NCI-H69 (cell line): Measurements from ENCODE around the gene ARFGAP1.

Source experiments
- DNase-seq: peaks from one replicate; lab custom pipeline; 2025; lab: John Stamatoyannopoulos, UW

Gene ARFGAP1

DNA sequence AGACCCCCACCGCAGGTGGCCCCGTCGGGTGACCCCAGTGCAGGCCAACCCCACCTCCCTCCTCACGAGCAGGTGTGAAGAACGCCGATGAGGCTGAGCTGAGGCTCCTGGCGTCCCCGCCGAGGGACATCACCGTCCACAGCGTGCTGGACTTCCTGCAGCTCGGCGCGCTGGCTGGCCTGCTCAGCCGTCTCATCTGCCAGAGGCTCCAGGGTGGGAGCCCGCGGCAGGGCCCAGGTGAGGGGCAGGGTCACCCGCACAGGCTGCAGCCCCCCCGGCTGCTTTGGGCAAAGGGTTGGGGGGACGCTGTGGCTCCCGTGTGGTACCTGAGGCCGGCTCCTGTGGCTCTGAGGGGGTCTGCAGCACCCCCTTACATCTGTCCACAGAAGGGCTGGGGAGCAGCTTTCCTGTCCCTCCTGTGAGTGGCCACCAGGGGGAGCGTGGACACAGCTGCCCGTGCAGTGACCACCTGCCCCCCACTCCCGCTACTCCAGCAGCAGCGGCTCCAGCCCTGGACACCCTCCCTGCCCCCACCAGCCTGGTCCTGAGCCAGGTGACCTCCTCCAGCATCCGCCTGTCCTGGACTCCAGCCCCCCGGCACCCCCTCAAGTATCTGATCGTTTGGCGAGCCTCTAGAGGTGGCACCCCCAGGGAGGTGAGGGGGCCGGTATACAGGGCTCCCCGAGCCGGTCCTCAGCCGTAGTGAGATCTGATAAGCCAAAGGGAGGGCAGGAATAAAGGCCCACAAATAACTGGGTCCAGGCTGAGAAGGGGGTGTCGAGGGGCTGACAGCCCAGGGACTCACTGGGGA, 36.9 kb downstream of the ARFGAP1 start:
- DNase-seq: peak; percentile 34

DNA sequence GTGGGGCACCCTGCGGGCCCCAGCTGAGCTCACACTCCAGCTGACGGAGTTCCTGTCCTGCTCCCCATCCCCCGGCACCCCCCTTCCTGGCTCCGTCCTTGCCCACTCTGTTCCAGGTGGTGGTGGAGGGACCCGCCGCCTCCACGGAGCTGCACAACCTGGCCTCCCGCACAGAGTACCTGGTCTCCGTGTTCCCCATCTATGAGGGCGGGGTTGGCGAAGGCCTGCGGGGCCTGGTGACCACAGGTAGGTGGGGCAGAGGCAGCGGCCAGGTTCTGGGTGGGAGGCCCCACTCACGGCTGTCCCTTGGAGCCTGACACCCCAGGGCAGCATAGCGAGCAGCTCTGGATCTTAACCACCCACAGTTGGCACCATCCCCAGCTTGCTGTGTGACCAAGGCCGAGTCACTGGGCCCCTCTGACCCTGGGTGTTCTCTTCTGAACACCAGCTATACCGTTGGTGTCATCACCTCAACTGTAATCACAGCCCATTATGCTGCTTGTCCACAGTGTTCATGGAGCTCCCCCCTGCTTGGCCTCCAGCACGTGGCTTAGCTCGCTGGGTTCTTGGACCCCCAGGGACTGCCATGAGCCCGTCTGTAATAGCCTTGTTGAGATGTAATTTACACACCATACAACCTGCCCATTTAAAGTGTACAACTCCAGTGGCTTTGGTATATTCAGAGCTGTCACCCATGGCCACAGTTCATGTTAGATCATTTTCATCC, 37.8 kb downstream of the ARFGAP1 start:
- DNase-seq: no peak

DNA sequence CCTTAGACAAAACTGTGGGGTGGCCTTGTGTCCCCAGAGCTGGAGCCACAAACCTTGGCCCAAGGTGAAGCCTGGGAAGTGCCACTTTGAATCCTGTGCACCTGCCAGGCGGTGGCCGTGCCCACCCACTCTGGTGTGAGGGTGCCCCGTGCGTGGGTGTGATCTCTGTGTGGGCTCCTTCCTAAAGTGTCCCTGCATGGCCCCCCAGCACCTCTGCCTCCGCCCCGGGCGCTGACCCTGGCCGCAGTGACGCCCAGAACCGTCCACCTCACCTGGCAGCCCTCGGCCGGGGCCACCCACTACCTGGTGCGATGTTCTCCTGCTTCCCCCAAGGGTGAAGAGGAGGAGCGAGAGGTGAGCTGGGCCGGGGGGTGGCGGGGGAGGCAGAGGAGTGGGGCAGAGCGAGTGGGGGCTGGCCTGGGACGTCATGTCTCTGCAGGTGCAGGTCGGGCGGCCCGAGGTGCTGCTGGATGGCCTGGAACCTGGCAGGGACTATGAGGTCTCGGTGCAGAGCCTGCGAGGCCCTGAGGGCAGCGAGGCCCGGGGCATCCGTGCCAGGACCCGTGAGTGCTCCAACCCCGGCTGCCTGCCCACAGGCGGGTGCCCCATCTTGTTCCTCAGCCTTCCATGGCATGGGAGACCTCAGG, 38.7 kb downstream of the ARFGAP1 start:
- DNase-seq: no peak

DNA sequence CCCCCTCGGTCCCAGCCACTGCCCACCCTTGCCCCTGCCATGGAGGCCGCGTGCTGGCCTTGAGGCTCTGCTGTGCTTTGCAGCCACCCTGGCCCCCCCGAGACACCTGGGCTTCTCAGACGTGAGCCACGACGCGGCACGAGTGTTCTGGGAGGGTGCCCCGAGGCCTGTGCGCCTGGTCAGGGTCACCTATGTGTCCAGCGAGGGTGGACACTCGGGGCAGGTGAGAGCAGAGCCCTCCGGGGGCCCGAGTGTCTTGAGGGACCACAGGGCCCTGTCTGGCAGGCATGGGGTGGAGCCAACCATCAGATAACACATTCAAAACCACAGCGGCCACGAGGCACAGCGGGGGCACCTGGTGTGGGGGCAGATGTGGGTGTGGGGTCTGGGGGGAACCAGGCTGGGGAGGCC, 39.2 kb downstream of the ARFGAP1 start:
- DNase-seq: no peak

DNA sequence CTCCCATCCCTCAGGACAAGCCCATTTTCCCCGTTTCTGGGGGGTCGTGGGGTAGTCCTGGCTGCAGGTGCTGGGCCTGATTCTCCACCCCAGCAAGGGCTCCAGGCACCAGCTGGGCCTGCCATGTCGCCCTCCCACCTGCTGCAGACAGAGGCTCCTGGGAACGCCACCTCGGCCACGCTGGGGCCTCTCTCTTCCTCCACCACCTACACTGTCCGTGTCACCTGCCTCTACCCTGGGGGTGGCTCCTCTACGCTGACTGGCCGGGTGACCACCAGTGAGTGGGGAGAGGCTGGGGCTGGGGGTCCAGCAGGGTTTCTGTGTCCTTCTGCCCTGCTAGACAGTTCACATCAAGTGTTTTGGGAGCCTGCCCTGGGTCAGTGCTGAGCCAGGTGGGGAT, 39.7 kb downstream of the ARFGAP1 start:
- no peak for DNase-seq

DNA sequence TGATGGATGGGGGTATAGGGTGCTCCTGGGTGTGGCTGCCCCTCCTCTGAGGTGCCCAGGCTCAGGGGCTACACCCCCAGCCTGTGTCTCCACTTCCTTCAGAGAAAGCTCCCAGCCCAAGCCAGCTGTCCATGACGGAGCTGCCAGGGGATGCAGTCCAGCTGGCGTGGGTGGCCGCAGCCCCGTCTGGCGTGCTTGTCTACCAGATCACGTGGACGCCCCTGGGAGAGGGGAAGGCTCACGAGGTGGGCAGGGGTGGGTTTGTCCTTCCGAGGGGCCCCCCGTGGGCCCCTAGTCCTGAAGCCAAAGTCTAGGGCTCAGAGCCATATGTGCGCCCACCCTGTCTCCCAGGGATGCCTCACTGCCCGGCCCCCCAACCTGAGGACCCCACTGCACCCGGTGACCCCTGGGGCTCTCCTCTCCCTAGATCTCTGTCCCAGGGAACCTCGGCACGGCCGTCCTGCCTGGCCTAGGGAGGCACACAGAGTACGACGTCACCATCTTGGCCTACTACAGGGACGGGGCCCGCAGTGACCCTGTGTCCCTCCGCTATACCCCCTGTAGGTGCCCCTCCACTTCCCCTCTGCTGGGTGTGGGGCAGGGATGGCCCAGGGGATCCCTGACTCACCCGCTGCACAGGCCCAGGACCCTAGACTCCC, 40.2 kb downstream of the ARFGAP1 start:
- no peak for DNase-seq

DNA sequence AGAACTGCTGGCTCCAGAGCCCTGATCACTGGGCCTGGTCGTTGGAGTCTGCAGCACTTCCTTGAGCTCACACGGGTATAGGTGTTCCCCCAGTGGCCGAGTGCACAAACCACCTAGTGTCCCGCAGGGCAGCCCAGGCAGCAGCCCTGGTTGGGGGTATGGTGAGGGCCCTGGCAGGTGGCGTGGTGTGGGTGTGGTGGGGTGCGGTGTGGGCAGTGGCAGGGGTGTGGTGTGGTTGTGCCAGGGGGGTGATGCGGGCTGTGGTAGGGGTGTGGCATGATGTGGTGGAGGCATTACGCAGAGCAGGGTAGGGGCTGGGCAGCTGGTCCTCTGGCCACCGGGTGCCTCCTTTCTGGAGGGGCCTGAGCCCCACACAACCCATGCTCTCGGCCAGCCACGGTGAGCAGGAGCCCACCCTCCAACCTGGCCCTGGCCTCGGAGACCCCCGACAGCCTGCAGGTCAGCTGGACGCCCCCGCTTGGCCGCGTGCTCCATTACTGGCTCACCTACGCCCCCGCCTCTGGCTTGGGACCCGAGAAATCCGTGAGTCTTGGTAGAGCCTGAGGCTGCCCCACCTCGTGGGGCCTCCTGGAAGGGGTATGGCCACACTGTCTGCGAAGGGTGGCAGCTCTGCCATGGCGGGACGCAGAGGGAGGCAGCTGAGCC, 40.9 kb downstream of the ARFGAP1 start:
- DNase-seq: no peak

DNA sequence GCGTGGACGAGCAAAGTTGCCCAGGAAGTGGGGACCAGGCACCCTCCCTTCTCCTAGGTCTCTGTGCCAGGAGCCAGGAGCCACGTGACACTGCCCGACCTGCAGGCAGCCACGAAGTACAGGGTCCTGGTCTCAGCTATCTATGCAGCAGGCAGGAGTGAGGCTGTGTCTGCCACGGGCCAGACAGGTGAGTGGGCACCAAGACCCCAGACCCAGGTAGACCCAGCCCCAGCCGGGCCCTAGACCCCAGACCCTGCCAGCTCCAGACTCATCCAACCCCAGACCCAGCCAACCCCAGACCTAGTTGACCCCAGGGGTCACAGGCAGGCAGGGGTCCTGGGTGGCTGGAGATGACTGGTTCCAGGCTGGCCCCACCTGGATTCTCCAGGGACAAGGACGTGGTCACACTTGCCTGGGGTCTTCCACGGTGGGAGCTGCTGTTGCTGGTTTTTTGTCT, 41.4 kb downstream of the ARFGAP1 start:
- no peak for DNase-seq

DNA sequence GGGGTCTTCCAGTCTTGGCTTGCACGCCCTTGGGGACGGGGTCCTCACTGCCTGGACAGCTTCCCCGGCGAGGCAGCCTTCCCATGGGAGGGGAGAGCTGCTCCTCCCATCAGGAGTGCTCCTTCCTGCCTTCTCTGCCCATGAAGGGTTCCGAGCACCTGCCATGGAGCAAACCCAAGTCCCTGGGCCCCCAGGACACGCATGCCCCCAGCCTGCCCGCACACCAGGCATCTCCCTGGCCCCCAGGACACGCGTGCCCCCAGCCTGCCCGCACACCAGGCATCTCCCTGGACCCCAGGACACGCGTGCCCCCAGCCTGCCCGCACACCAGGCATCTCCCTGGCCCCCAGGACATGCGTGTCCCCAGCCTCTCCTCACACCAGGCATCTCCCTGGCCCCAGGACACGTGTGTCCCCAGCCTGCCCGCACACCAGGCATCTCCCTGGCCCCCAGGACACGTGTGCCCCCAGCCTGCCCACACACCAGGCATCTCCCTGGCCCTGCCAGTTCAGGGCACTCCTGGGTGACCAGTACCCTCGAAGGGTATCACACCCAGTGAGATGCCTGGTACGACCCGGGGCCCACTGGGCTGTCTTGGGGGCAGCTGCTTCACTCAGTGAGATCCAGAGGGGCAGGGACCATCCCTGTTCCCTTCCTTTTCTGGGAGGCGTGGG, 42.1 kb downstream of the ARFGAP1 start:
- no peak for DNase-seq

DNA sequence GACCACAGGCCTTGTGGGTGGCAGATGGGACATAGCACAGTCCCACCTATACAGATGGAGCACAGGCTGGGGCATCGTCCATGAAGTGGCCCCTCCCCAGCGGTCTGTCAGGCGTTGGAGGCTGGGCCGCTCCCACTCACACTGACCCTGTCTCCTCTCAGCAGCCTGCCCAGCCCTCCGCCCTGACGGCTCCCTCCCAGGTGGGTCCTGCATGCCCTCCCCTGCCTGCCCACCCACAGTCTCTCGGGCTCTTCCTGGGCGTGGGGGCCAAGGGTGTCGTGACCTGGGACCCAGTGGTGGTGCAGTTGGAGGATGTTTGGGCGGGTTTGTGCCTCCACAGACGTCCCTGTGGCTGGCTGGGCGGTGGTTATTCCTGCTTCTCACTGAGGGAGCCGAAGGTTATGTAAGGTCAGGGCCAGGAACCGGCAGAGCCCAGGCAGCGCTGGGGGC, 42.7 kb downstream of the ARFGAP1 start:
- DNase-seq: no peak

DNA sequence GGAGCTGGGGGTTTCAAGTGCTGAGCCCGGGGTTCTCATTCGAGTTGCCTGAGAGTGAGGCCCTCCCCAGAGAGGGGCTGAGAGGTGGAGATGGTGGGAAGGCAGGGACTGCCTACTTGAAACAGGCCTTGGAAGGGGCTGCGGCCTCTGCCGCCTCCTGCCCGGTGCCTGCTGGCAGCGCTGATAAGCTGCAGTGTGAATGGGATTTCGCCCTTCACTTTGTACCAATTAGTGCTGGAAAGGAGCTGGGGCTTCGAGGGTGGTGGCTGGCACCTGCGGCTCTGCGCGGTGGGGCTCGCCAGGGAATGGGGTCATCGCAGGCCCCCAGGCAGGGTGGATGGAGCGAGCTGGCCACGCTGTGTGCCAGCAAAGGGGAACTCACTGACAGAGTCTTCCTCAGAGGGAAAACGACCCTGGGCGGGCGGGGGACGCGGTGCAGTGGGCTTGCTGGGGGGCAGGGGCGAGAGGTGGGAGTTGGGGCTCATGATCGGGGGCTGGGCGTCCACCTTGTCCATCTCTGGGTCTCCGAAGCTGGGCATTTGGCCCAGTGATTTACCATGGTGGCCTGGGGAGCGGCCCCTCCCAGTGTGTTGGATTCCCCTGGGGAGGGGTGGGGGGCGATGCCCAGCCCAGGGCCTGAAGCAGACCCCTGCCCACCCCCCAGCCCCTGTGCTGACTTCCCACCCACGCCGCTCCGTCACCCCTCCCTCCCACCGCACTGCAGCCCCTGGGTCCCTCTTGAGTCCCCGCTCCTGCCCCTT, 43.3 kb downstream of the ARFGAP1 start:
- no peak for DNase-seq

DNA sequence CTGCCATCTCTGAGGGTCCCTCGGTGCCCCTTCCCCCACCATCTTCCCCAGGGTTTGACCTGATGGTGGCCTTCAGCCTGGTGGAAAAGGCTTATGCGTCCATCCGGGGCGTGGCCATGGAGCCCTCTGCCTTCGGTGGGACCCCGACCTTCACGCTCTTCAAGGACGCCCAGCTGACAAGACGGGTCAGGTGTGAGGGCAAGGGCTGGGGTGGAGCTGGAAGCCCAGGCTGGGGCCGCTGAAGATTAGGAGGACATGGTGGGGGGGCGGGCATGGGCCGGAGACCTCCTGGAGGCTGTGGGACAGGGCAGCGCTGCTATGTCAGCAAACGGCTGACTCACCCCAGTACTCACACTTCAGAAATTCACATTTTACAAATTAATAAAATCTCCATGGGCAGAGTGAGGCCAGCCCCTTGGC, 43.9 kb downstream of the ARFGAP1 start:
- no peak for DNase-seq

DNA sequence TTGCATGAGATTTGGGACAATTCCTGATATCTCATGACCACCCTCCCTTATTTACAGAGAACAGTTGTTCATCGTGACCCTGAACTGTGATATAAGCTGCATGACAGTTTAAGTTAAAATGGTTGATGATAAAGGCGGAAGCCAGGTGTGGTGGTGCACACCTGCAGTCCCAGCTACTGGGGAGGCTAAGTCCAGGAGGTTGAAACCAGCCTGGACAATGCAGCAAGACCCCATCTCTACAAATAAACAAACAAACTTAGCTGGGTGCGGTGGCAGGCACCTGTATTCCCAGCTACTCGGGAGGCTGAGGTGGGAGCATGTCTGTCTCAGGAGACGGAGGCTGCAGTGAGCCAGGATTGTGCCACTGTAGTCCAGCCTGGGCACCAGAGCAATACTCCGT, 44.4 kb downstream of the ARFGAP1 start:
- DNase-seq: no peak

DNA sequence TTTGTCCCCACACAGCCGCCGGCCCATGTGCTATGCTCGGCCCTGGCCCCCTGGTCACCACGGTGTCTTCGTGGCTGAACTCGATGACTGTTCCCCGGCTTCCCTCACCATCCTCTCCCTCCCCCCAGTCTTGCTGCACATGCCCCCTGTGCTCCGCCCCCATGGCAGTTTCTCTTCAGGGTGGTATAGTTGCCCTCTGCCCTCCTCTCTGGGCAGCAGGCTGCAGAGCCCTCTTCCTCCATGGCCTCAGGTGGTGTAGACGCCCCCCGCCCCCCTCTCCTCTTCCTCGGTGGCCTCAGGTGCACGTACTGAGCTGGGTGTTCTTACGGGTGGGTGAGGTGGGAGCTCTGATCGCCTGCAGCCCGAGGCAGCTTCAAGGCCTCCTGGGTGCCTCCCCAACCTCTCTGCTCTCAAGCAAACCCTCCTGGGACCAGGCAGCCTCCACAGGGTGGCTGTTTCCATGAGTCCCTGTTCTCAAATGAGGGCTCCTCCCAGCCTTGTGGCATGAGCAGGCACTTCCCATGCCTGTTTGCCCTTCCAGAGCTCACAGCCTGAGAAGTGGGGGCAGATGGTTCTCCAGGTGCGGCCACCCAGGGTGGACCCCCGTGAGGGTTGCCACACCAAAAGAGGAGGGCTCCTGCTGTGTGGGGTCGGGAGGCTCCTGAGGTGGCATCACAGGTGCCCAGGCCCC, 45.1 kb downstream of the ARFGAP1 start:
- peak; percentile 27 for DNase-seq

DNA sequence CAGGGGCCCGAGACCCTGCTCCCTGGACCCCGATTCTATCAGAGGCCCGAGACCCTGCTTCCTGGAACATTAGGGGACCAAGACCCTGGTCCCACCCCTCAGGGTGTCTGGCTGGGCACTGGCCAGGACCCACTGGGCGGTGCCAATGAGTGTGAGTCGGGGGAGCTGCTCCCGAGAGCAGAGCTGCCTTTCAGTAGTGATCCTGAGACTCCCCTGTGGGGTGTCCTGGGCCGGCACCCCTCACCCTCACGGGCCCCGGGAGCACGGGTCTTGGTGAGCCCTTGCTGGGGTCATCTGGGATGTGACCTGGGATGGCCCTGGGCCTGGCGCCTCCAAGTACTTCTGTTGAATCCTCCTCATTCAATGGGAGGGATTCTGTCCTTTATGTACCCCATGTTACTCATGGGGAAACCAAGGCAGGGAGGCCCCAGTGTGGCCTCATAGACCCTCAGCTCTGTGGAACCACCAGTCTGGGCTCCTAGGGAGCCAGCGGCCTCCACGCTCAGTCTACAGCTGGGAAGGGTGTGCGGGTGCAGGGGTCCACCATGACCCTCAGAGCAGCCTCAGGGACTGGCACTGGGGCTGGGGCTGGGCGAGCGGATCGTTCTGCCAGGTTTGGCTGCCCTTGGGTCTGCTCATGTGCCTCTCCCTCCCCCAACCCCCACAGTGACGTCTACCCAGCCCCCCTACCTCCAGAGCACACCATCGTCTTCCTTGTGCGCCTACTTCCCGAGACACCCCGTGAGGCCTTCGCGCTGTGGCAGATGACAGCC, 46.0 kb downstream of the ARFGAP1 start:
- DNase-seq: no peak

DNA sequence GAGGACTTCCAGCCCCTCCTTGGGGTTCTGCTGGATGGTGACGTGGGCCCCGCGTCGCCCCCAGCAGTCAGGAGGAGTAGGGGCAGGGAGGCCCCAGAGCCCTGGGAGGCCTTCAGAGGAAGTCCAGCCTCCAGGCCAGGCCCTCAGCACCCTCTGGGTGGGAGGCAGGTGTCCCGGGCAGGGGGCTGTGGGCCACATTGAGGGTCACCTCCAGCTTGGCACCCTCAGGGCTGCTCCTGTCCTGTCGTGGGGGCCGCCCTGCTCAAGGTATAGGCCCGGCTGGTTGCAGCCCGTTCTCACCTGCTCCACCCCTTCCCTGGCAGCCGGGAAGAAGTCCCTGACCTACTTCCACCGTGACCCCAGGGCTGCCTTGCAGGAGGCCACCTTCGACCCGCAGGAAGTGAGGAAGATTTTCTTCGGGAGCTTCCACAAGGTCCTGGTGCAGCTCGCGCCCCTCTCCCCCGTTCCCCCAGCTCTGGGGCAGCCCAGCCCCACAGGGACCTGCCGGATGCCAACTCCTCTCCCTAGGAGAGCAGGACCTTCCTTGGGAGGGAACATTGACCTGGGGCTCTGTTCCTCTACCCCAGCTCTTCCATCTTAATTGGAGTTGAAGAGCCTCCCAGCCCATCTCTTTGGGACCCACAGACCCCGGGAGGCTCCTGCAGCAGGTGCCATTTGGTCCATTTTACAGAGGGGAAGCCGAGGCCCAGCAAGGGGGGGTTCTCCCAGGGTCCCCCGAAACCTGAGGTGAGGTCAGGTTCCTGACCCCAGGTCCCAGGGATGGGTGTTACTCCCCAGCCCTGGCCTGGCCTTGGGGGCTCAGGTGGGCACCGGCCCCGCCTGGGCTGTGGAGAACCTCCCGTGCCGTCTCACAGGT, 46.8 kb downstream of the ARFGAP1 start:
- no peak for DNase-seq

DNA sequence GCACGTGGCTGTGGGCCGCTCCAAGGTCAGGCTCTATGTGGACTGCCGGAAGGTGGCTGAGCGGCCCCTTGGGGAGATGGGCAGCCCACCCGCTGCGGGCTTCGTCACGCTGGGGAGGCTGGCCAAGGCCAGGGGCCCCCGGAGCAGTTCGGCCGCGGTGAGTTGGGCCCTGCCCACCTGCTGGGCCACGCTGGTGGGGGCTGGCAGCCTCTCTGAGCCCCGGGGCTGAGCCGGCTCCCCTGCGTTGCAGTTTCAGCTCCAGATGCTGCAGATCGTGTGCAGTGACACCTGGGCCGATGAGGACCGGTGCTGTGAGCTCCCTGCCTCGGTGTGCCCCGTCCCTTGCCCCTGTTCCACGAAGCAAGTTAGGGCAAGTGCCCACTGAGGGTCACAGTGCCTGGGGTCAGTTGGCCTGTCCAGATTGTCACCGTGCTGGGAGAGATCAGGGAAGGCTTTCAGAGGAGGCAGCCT, 47.5 kb downstream of the ARFGAP1 start:
- no peak for DNase-seq

DNA sequence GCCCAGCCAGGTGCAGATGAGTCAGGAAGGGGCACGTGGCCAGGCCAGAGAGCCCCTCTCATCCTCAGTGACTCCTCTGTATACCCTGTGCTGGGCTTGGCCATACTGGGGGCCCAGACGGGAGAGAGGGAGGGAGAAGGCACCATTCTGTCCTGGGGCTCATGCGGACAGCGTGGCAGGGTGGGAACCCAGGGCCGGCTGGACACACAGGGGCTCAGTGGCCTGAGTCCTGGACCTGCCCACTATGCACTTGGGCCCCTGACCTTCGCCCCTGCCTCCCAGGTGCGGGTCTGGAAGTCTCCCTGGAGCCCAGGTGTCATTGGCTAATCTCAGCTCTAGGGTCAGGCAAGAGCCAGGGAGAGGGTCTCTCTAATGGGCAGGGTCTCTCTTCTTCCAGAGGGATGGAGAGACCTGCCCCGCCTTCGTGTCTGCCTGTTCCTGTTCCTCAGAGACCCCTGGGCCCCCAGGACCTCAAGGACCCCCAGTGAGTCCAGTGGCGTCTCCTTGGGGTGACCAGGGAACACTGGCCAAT, 48.1 kb downstream of the ARFGAP1 start:
- DNase-seq: no peak
